HCT116 (cell line): ENCODE data around the gene ZMYND11. TPM values are rescaled to one million over a fixed set of nuclear protein-coding genes. Genes with fewer than 3 reads are reported as not detected.

Source experiments
- ATAC-seq: fragments of 200-7000 bp; cut with Tn5 transposase; 2 replicates; pipeline ENCODE4 v1.9.1; 2020; ENCODE audit warnings: mild to moderate bottlenecking, moderate library complexity
- BruUV-seq: library from RNA; stranded (reverse); fragments of 400-500 nt; replicated peaks from 2 replicates; lab custom pipeline; 2021; lab: Mats Ljungman, UMichigan
- CTCF ChIA-PET: fragments of 300-600 bp; sonication (Branson Sonifier 250); formaldehyde crosslinking; loops from one replicate; lab custom pipeline; 2021; ENCODE audit warnings: antibody characterized with exemption; lab: Charles Lee
- POLR2A ChIA-PET: fragments of 300-600, 350-600 bp; sonication (Branson Sonifier 250); formaldehyde crosslinking; loops from one replicate; lab custom pipeline; 2021; ENCODE audit warnings: antibody characterized with exemption; lab: Charles Lee
- RAD21 ChIA-PET, 2 experiments: fragments of 300-600 bp; sonication (Branson Sonifier 250); formaldehyde crosslinking; loops; one replicate each; lab custom pipeline; 2023; ENCODE audit warnings: low total read pairs in 2 of 2; ENCODE audit not compliant: uncharacterized antibody in 2 of 2, unreplicated experiment in 2 of 2, low non-redundant PET in 1 of 2; lab: Charles Lee
- DNase-seq: peaks from one replicate; pipeline ENCODE4 v3.0.0-alpha.2; 2010; ENCODE audit warnings: low read depth, low spot score
- H2AFZ ChIP-seq: fragments of 200-600 bp; shearing (Covaris generic), sonication (generic); 2 replicates; pipeline ENCODE4 v1.6.1; 2017; ENCODE audit warnings: low read depth, mixed run types, mixed read lengths, antibody characterized with exemption, low read length; ENCODE audit not compliant: poor library complexity, severe bottlenecking
- H3K27ac ChIP-seq: 2 replicates; pipeline ENCODE4 v1.5.1; 2012; ENCODE audit warnings: low read depth, low read length
- H3K27me3 ChIP-seq: fragments of 200-600 bp; sonication (generic); 2 replicates; pipeline ENCODE4 v1.6.1; 2016; ENCODE audit warnings: mixed run types, low read length, mixed read lengths; ENCODE audit not compliant: insufficient read depth
- H3K36me3 ChIP-seq, 2 experiments: fragments of 200-500 bp in 1 of 2; fragments of 200-600 bp in 1 of 2; sonication (Bioruptor generic) in 1 of 2; sonication (generic) in 1 of 2; 2 replicates each; pipeline versions ENCODE4 v1.5.1 to v1.6.1; 2014 to 2016; ENCODE audit warnings: low read length in 2 of 2, inconsistent platforms in 1 of 2, mixed read lengths in 1 of 2, mixed run types in 1 of 2; ENCODE audit not compliant: insufficient read depth in 2 of 2, control insufficient read depth in 1 of 2
- H3K4me1 ChIP-seq, 2 experiments: fragments of 200-600 bp in 1 of 2; sonication (generic) in 1 of 2; 2 replicates each; pipeline versions ENCODE4 v1.5.1 to v1.6.1; 2012 to 2017; ENCODE audit warnings: low read length in 2 of 2, inconsistent platforms in 1 of 2, mild to moderate bottlenecking in 1 of 2, mixed read lengths in 1 of 2, mixed run types in 1 of 2, moderate library complexity in 1 of 2; ENCODE audit not compliant: insufficient read depth in 2 of 2, control insufficient read depth in 1 of 2
- H3K4me2 ChIP-seq: fragments of 200-600 bp; sonication (generic); 2 replicates; pipeline ENCODE4 v1.6.1; 2017; ENCODE audit warnings: mixed run types, low read length, mixed read lengths
- H3K4me3 ChIP-seq, 2 experiments: fragments of 200-600 bp in 1 of 2; sonication (generic) in 1 of 2; replicated peaks in 1 of 2; 2 replicates each; pipeline ENCODE4 v1.5.1; 2011 to 2016; ENCODE audit warnings: low read length in 2 of 2, control low read depth in 1 of 2, low read depth in 1 of 2, mild to moderate bottlenecking in 1 of 2, mixed read lengths in 1 of 2, mixed run types in 1 of 2
- H3K79me2 ChIP-seq: fragments of 200-600 bp; sonication (generic); 2 replicates; pipeline ENCODE4 v1.6.1; 2017; ENCODE audit warnings: mild to moderate bottlenecking, mixed run types, low read length, moderate library complexity, mixed read lengths; ENCODE audit not compliant: insufficient read depth
- H3K9ac ChIP-seq: fragments of 200-600 bp; sonication (generic); 2 replicates; pipeline ENCODE4 v1.6.1; 2016; ENCODE audit warnings: low read length, mixed read lengths
- H3K9me2 ChIP-seq: fragments of 200-600 bp; sonication (generic), shearing (Covaris generic); 2 replicates; pipeline ENCODE4 v1.6.1; 2017; ENCODE audit warnings: mixed run types, mild to moderate bottlenecking, moderate library complexity; ENCODE audit not compliant: insufficient read depth
- H3K9me3 ChIP-seq, 2 experiments: fragments of 200-500 bp in 1 of 2; fragments of 200-600 bp in 1 of 2; sonication (Bioruptor generic) in 1 of 2; sonication (generic) in 1 of 2; 2 replicates each; pipeline ENCODE4 v1.6.1; 2014 to 2017; ENCODE audit warnings: low read length in 2 of 2, mixed read lengths in 2 of 2, inconsistent platforms in 1 of 2, low read depth in 1 of 2, mild to moderate bottlenecking in 1 of 2, mixed run types in 1 of 2, moderate library complexity in 1 of 2; ENCODE audit not compliant: control insufficient read depth in 1 of 2, insufficient read depth in 1 of 2
- H4K20me1 ChIP-seq: fragments of 200-600 bp; sonication (generic), shearing (Covaris generic); 2 replicates; pipeline ENCODE4 v1.6.1; 2017; ENCODE audit warnings: mixed run types, mild to moderate bottlenecking, moderate library complexity; ENCODE audit not compliant: insufficient read depth
- EGR1 ChIP-seq: IDR thresholded peaks from 2 replicates; pipeline ENCODE4 v1.6.1; 2012; ENCODE audit warnings: low read depth
- ELF1 ChIP-seq: IDR thresholded peaks from 2 replicates; pipeline ENCODE4 v1.6.1; 2012; ENCODE audit warnings: low read depth, borderline replicate concordance
- EZH2 ChIP-seq: fragments of 200-600 bp; sonication (generic); IDR thresholded peaks from 2 replicates; pipeline ENCODE4 v1.6.1; 2017; ENCODE audit warnings: antibody characterized with exemption, mixed run types
- EZH2phosphoT487 ChIP-seq: fragments of 200-600 bp; IDR thresholded peaks from 2 replicates; pipeline ENCODE4 v1.6.1; 2018; ENCODE audit warnings: antibody characterized with exemption, borderline replicate concordance
- FOSL1 ChIP-seq: IDR thresholded peaks from 2 replicates; pipeline ENCODE4 v1.6.1; 2012; ENCODE audit warnings: low read depth
- SIN3A ChIP-seq: IDR thresholded peaks from 2 replicates; pipeline ENCODE4 v1.6.1; 2012; ENCODE audit warnings: low read depth
- SRF ChIP-seq: IDR thresholded peaks from 2 replicates; pipeline ENCODE4 v1.6.1; 2012; ENCODE audit warnings: low read depth
- TCF7L2 ChIP-seq: IDR thresholded peaks from 2 replicates; pipeline ENCODE4 v1.7.0; 2011; ENCODE audit warnings: borderline replicate concordance, inconsistent platforms; ENCODE audit not compliant: insufficient read depth, insufficient read length; ENCODE audit errors: extremely low read depth
- YY1 ChIP-seq: IDR thresholded peaks from 2 replicates; pipeline ENCODE4 v1.6.1; 2011; ENCODE audit warnings: low read length, low read depth, moderate library complexity, mild to moderate bottlenecking; ENCODE audit not compliant: insufficient replicate concordance; ENCODE audit errors: extremely low read depth
- ZFX ChIP-seq: fragments of 450-650 bp; IDR thresholded peaks from 2 replicates; pipeline ENCODE4 v1.6.1; 2017
- ZNF274 ChIP-seq: fragments of 200-500 bp; sonication (Bioruptor generic); IDR thresholded peaks from 2 replicates; pipeline ENCODE4 v1.6.1; 2014; ENCODE audit warnings: mild to moderate bottlenecking, low read depth, low read length, inconsistent platforms
- intact Hi-C: fragments of 100-400 bp; cut with micrococcal nuclease; formaldehyde crosslinking; loops from 2 replicates; pipeline ENCODE4 v1.10.0; 2022
- total RNA-seq: library from RNA; stranded (reverse); gene quantifications from one replicate; pipeline ENCODE4 v1.2.1, GENCODE V29; 2021; ENCODE audit not compliant: unreplicated experiment
- TF ChIP-seq, protein P1 (sequence below), 3 experiments: fragments of 200-600 bp in 1 of 3; sonication (generic) in 1 of 3; IDR thresholded peaks in 2 of 3; conservative IDR thresholded peaks in 1 of 3; 2 replicates each; pipeline ENCODE4 v1.5.1; 2012 to 2017; ENCODE audit warnings: low read depth in 2 of 3, low read length in 2 of 3, antibody characterized with exemption in 1 of 3, borderline replicate concordance in 1 of 3, control low read depth in 1 of 3, mild to moderate bottlenecking in 1 of 3, mixed read lengths in 1 of 3, mixed run types in 1 of 3, moderate library complexity in 1 of 3; ENCODE audit not compliant: insufficient read depth in 1 of 3
- TF ChIP-seq, protein P2 (sequence below): IDR thresholded peaks from 2 replicates; pipeline ENCODE4 v1.6.1; 2011; ENCODE audit warnings: mild to moderate bottlenecking, low read length, moderate library complexity; ENCODE audit not compliant: insufficient replicate concordance; ENCODE audit errors: extremely low read depth
- TF ChIP-seq, protein P3 (sequence below): IDR thresholded peaks from 2 replicates; pipeline ENCODE4 v1.6.1; 2012
- TF ChIP-seq, protein P4 (sequence below): IDR thresholded peaks from 2 replicates; pipeline ENCODE4 v1.6.1; 2012; ENCODE audit warnings: low read depth

Gene ZMYND11
- total RNA-seq, 1 experiment from 2014 or later: 28.3 TPM

DNA sequence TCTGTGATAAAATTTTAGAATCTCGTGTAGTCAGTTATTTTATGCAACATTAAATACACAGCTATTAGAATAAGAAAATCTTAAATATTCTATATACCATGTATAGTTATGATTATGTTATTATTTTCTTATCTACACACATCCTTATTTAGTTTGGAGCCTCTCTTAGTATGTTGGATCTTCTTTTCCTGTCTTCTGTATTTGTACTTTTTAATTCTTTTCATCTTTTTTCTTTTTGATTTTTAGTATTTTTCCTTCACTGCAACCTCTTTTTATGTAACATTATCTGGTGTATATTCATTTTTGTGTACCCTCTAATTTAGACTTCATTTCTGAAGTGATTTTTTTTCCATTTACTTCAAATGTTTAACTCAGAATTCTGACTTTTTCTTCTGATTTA lies 48.9 kb downstream of the ZMYND11 start:
- Histone ChIP-seq H3K4me2 (no peak overlapping the region), H3K79me2 (no peaks in the 10 kb centered on the region), H3K27ac (no peak overlapping the region), H3K9me3 (peaks cover 0 to 8% of the 10 kb centered on the region in 2 experiments; a peak in 2 of 4 replicates), H4K20me1 (no peaks in the 10 kb centered on the region; the same call in 1 of the 2 replicates), H2AFZ (no peak overlapping the region), H3K36me3 (0 out of 4 replicates have a peak, but pooled peaks cover 0 to 6% of the 10 kb centered on the region in 2 experiments), H3K4me1 (no peaks in the 10 kb centered on the region), H3K9ac (no peak overlapping the region), H3K4me3 (no peak overlapping the region), H3K9me2 (no peaks in the 10 kb centered on the region), H3K27me3 (no peaks in the 10 kb centered on the region)
- DNase-seq (no peak), ATAC-seq (no peak)
- RAD21 ChIA-PET: no interaction called here
- intact Hi-C loops: no loop called here
- TF ChIP-seq FOSL1 (no peak), ZNF274 (no peak), SRF (no peak), YY1 (no peak), ZFX (no peak), EZH2phosphoT487 (no peak), EZH2 (no peak), SIN3A (no peak), ELF1 (no peak), EGR1 (no peak), TCF7L2 (no peak)
- TF ChIP-seq, protein P1, sequence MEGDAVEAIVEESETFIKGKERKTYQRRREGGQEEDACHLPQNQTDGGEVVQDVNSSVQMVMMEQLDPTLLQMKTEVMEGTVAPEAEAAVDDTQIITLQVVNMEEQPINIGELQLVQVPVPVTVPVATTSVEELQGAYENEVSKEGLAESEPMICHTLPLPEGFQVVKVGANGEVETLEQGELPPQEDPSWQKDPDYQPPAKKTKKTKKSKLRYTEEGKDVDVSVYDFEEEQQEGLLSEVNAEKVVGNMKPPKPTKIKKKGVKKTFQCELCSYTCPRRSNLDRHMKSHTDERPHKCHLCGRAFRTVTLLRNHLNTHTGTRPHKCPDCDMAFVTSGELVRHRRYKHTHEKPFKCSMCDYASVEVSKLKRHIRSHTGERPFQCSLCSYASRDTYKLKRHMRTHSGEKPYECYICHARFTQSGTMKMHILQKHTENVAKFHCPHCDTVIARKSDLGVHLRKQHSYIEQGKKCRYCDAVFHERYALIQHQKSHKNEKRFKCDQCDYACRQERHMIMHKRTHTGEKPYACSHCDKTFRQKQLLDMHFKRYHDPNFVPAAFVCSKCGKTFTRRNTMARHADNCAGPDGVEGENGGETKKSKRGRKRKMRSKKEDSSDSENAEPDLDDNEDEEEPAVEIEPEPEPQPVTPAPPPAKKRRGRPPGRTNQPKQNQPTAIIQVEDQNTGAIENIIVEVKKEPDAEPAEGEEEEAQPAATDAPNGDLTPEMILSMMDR (IDR thresholded peaks at IDR 0.05 in 2 of 3, conservative IDR thresholded peaks at IDR 0.05 in 1 of 3; ENCODE audit: borderline replicate concordance in 1 of 3, insufficient read depth in 1 of 3, low read depth in 2 of 3, low read length in 2 of 3): no peak
- TF ChIP-seq, protein P2, sequence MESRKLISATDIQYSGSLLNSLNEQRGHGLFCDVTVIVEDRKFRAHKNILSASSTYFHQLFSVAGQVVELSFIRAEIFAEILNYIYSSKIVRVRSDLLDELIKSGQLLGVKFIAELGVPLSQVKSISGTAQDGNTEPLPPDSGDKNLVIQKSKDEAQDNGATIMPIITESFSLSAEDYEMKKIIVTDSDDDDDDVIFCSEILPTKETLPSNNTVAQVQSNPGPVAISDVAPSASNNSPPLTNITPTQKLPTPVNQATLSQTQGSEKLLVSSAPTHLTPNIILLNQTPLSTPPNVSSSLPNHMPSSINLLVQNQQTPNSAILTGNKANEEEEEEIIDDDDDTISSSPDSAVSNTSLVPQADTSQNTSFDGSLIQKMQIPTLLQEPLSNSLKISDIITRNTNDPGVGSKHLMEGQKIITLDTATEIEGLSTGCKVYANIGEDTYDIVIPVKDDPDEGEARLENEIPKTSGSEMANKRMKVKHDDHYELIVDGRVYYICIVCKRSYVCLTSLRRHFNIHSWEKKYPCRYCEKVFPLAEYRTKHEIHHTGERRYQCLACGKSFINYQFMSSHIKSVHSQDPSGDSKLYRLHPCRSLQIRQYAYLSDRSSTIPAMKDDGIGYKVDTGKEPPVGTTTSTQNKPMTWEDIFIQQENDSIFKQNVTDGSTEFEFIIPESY: no peak
- TF ChIP-seq, protein P3, sequence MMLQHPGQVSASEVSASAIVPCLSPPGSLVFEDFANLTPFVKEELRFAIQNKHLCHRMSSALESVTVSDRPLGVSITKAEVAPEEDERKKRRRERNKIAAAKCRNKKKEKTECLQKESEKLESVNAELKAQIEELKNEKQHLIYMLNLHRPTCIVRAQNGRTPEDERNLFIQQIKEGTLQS: no peak
- TF ChIP-seq, protein P4, sequence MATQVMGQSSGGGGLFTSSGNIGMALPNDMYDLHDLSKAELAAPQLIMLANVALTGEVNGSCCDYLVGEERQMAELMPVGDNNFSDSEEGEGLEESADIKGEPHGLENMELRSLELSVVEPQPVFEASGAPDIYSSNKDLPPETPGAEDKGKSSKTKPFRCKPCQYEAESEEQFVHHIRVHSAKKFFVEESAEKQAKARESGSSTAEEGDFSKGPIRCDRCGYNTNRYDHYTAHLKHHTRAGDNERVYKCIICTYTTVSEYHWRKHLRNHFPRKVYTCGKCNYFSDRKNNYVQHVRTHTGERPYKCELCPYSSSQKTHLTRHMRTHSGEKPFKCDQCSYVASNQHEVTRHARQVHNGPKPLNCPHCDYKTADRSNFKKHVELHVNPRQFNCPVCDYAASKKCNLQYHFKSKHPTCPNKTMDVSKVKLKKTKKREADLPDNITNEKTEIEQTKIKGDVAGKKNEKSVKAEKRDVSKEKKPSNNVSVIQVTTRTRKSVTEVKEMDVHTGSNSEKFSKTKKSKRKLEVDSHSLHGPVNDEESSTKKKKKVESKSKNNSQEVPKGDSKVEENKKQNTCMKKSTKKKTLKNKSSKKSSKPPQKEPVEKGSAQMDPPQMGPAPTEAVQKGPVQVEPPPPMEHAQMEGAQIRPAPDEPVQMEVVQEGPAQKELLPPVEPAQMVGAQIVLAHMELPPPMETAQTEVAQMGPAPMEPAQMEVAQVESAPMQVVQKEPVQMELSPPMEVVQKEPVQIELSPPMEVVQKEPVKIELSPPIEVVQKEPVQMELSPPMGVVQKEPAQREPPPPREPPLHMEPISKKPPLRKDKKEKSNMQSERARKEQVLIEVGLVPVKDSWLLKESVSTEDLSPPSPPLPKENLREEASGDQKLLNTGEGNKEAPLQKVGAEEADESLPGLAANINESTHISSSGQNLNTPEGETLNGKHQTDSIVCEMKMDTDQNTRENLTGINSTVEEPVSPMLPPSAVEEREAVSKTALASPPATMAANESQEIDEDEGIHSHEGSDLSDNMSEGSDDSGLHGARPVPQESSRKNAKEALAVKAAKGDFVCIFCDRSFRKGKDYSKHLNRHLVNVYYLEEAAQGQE: no peak
- CTCF ChIA-PET: no interaction called here
- no TSS peak for BruUV-seq
- POLR2A ChIA-PET: no interaction called here
